NCI-H748 treated with DMSO at 0.1 percent for 48 hours (cell line): Measurements from ENCODE around the gene SYNE3.
"Not testable (repeated sequence)": the region's sequence is repeated elsewhere in the genome, so short reads cannot be mapped to it uniquely, and the experiment has no call there.

Source experiments
- DNase-seq: peaks from one replicate; lab custom pipeline; 2025; lab: John Stamatoyannopoulos, UW

SYNE3 gene

DNA sequence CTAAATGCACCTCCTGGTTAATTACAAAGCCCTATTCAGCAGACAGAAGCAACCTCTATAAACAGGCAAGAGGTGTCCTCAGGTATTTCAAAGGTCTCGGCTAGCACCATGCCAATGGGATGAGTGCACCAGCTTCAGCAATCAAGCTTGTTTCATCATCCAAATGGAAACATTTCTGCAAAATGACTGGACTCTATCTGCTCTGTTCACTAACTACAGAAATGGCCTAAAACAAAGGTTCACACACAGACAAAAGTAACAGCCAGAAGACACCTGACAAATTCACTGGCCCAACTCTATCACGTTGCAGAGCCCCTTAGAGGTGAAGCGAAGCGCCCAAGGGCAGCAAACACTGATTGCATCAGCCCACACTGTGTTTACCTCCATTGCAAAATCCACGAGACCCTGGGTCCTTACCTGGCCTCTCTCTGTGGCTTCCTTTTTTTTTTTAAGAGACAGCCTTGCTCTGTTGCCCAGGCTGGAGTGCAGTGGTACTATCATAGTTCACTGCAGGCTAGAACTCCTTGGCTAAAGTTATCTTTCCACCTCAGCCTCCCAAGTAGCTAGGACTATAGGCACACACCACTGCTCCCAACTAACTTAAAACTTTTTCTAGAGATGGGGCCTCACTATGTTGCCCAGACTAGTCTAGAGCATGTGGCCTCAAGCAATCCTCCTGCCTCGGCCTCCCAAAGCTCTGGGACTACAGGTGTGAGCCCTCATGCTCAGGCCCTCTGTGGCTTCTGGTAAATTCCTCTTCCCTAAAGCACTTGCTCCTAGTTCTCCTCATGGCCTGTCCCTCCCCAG lies 8.5 kb upstream of the SYNE3 start:
- DNase-seq, result no peak

GRCh38 chr14:95523815-95524448 lies 7.5 kb upstream of the SYNE3 start:
- no peak for DNase-seq

GRCh38 chr14:95523051-95523814 lies 6.8 kb upstream of the SYNE3 start:
- DNase-seq, result no peak

DNA sequence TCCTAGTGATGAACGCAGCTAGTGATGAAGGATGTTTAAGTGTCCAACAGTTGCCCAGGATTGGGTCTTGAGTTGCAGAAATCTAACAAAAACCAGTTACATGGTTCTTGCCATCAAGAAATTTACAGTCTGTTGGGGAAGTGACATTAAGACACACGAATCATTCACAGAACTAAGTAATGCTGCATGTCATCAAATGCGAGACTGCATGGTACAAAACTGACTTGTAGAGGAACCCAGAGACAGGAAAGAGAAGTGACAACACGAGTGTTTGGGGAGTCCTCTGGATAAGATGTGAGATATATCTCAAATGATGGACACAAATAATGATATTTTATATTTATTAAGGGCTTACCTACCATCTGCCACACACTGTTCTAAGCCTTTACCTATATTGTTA lies 6.1 kb upstream of the SYNE3 start:
- DNase-seq, result no peak

- no peak for DNase-seq
These were observed 5.7 kb upstream of the SYNE3 start for GRCh38 chr14:95522116-95522515.

DNA sequence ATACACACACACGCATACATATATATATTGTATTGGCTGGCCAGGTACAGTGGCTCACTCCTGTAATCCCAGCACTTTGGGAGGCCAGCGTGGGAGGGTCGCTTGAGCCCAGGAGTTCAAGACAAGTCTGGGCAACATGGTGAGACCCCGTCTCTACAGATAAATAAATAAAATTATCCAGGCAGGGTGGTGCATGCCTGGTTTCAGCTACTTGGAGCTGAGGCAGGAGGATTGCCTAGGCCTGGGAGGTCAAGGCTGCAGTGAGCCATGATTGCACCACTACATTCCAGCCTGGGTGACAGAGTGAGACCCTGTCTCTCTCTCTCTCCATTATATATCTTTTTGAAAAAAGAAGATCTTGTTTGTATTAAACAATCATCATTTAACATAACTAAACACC lies 4.6 kb upstream of the SYNE3 start:
- DNase-seq, result no peak

- DNase-seq, result no peak
These were observed 3.9 kb upstream of the SYNE3 start for GRCh38 chr14:95520346-95520745.

DNA sequence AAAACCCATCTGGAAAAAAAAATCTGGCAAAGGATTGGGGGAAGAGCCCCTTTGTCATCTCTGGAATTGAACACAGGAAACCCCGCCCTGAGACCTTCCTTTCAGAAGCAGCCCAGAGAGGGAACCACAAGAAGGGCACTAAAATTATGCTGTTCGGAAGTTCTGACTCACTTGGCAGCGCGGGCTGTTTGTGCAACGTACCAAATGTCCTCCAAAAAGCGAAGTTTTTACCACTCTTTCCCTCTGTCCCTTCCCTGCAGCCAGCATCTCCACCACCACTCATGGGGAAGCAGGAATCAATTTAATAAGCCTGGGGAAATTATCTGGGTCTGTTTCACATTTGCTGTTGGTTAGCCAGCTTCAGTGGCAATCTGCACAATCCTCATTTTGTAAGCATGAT lies 3.2 kb upstream of the SYNE3 start:
- no peak for DNase-seq

DNA sequence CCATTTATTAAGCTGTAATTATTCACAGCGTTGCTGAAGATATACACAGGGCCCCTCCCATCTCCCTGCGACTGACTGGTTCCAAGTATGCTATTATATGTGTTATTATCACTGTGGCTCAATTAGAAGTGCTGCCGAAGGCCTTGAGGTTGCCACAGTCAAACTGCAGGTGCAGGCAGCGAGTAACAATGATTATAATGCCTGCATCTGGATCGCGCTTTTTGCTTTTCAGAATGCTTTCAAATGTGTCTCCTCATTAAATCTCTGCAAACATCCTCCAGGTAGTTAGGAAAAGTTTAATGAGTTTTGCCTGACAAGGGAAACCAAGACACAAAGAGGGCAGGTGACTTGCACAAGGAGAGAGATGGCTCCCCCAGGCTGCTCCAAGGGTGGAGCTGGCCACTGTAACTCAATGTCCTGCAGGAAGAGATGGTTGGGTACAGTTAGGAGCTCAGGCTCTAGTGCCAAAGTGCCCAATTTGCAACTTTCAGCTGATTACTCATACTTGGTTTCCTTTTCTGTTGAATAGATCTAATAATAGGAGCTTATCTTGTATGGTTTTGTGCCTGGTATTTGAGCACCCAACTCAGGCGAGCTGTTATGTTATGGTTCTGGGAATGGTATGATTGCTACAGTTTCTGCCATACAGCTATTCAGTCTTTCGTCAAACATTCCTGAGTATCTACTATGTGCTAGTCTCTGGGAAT lies 1.7 kb upstream of the SYNE3 start:
- DNase-seq, result peak; percentile 63

GRCh38 chr14:95515596-95516552 lies 576 bp downstream of the SYNE3 start:
- DNase-seq, result no peak

DNA sequence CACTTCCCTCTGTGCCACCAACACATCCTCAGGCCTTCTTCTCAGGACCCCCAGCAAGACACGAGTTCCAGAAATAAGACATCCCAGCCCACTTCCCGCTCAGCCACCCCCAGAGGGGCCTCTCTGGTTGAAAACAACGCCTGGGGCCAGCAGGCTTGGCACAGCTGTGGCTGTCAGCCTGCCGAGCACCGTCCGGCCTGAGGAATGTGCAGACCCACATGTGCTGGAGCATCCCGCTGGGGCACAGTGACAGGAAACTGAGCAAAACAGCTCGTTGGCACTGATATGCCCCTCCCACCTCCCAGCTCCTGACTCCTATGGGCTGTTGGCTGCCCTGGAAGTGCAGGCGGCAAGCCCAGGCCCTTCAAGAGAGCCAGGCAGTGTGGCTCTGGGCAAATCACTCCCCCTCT lies 1.4 kb downstream of the SYNE3 start:
- no peak for DNase-seq

- peak; percentile 66 for DNase-seq
These were observed 2.0 kb downstream of the SYNE3 start for GRCh38 chr14:95514131-95515079.

DNA sequence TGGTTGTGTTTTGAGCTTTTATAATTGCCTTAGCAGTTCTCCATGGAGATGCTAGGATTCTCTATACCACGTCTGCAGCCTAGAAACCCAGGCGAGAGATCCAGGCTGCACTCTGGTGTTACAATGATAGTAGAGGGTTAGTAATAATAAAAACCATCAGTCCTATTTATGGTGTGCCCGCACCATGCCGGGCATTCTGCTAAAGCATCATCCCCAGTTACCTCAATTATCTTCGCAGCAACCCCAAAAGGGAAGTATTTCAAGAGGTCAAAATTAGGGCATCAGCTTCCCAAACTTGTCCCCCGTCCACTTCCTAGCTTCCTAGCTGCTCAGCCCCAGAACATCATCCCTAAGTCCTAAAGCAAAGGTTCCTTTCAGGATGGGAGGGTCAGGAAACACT lies 3.2 kb downstream of the SYNE3 start:
- DNase-seq, result no peak

- no peak for DNase-seq
These were observed 4.8 kb downstream of the SYNE3 start for GRCh38 chr14:95511687-95512086.

DNA sequence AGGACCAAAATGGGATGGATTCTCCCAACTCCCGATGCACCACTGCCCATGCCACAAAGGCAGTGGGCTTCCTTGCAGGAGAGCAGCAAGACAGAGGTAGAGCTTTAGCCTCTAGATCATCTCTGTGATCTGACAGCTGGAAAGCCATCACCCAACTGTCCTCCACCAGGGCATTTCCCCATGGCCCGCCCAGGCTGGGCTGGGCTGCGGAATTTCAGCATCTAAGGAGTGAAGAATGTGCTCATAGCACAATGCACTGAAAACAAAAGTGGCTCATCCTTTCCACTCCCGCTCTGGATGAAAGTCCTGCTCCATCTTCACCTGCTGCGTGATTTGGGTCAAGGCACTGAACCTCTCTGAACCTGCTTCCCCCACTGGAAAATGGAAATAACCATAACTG lies 5.6 kb downstream of the SYNE3 start:
- no peak for DNase-seq

- not testable (repeated sequence) for DNase-seq
These were observed 6.1 kb downstream of the SYNE3 start for GRCh38 chr14:95510344-95510743.

DNA sequence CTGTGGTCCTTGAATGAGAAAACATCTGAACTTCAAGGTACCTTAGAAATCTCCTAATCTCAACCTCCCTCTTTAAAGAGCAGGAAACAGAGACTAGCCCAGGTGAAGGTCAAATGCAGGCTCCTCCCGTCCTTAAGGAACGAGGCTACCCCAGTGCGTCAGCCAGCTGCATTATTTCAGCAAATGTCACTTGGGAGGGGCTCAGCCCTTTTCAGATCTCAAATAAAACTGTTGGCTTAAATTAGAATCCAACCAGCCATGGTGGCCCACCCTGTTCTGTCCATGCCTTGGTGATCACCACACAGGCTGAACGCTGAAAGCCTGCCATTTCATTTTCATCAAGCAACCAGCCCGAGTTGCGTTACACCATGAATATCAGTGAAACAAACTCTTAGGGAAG lies 7.0 kb downstream of the SYNE3 start:
- no peak for DNase-seq

DNA sequence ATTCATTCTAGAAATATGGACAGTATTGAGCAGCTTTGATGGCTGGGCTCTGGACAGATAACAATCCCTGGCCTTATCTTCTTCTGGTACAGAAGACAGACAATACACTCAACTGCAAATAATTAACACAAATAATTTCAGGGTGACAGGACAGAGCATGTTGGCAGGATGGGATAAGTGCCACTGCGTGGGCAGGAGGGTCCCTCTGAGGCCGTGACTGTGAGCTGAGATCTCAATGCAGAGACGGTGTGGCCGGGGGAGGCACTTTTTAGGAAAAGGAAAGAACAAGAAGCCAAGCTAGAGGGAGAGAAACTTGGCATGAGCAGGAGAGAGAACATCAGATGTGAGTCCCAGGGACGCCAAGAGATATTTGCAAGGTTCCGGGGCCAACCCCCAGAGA lies 8.1 kb downstream of the SYNE3 start:
- no peak for DNase-seq

- no peak for DNase-seq
These were observed 8.7 kb downstream of the SYNE3 start for GRCh38 chr14:95507701-95508103.

- no peak for DNase-seq
These were observed 9.3 kb downstream of the SYNE3 start for GRCh38 chr14:95507174-95507573.
